K562 (cell line): Measurements from ENCODE around the gene CBX2. TPM values are rescaled to one million over a fixed set of nuclear protein-coding genes. Genes with fewer than 3 reads are reported as not detected.
A peak's percentile ranks its signal among the peaks of the same experiment; 100 is the strongest.

Experiments used
- BCOR ChIP-seq: fragments of 450-650 bp; IDR thresholded peaks from 2 replicates; pipeline ENCODE4 v1.6.1; 2016
- CBX5 ChIP-seq: IDR thresholded peaks from 2 replicates; pipeline ENCODE4 v1.6.1; 2014; ENCODE audit warnings: low read depth, borderline replicate concordance
- ELF2 ChIP-seq: fragments of 250-450 bp; sonication (Bioruptor Pico); IDR thresholded peaks from 2 replicates; pipeline ENCODE4 v1.5.0; 2021; ENCODE audit warnings: mild to moderate bottlenecking
- GTF2A2 ChIP-seq: IDR thresholded peaks from 2 replicates; pipeline ENCODE4 v1.6.1; 2016; ENCODE audit warnings: mild to moderate bottlenecking, missing genetic modification characterization, missing compliant biosample characterization
- MEIS2 ChIP-seq: fragments of 450-650 bp; IDR thresholded peaks from 2 replicates; pipeline ENCODE4 v1.6.1; 2014; ENCODE audit warnings: mild to moderate bottlenecking; ENCODE audit not compliant: partially characterized antibody
- POLR2G ChIP-seq: fragments of 200-400 bp; formaldehyde crosslinking; IDR thresholded peaks from 2 replicates; pipeline ENCODE4 v1.6.1; 2017; ENCODE audit warnings: low read depth, mild to moderate bottlenecking, antibody characterized with exemption, low read length, moderate library complexity
- PTTG1 ChIP-seq: fragments of 450-650 bp; IDR thresholded peaks from 2 replicates; pipeline ENCODE4 v1.6.1; 2016; ENCODE audit warnings: low read depth, mild to moderate bottlenecking, missing genetic modification characterization, missing compliant biosample characterization
- RBBP5 ChIP-seq: fragments of 200-600 bp; sonication (generic); IDR thresholded peaks from 2 replicates; pipeline ENCODE4 v1.6.1; 2012; ENCODE audit warnings: borderline replicate concordance, mild to moderate bottlenecking, low read length, control low read depth, inconsistent platforms; ENCODE audit not compliant: insufficient read depth, poor library complexity, severe bottlenecking
- RCOR1 ChIP-seq, 2 experiments: IDR thresholded peaks; 2 replicates each; pipeline ENCODE4 v1.6.1; 2012; ENCODE audit warnings: low read depth in 2 of 2, low read length in 2 of 2, borderline replicate concordance in 1 of 2, improper control_type of control experiment in 1 of 2
- SP1 ChIP-seq: sonication (generic); formaldehyde crosslinking; IDR thresholded peaks from 2 replicates; pipeline ENCODE4 v1.8.1; 2022; ENCODE audit warnings: mild to moderate bottlenecking, missing genetic modification reagents
- XRCC5 ChIP-seq: fragments of 200-400 bp; formaldehyde crosslinking; IDR thresholded peaks from 2 replicates; pipeline ENCODE4 v1.6.1; 2017; ENCODE audit warnings: low read depth, mild to moderate bottlenecking, low read length
- ZC3H4 ChIP-seq: sonication (generic); formaldehyde crosslinking; IDR thresholded peaks from 2 replicates; pipeline ENCODE4 v1.9.0; 2021; ENCODE audit warnings: missing genetic modification reagents, borderline replicate concordance
- ZNF408 ChIP-seq: fragments of 250-450 bp; sonication (Bioruptor Pico); IDR thresholded peaks from 2 replicates; pipeline ENCODE4 v1.4.0; 2020; ENCODE audit warnings: low read depth, mild to moderate bottlenecking, moderate library complexity
- polyA plus RNA-seq, 8 experiments: library from polyadenylated mRNA; depleted of rRNA in 4 of 8; stranded (reverse) in 5 of 8; unstranded in 3 of 8; fragments of >200 nt; fragmentation: Nextera tagmentation in 2 of 8; fragmentation: Illumina TruSeq in 1 of 8; extraction: Ambion mirVana in 2 of 8; extraction: Trizol in 1 of 8; gene quantifications; 2 replicates each; pipeline versions ENCODE4 v1.2.1 to v1.2.3, GENCODE V29; 2011 to 2014; ENCODE audit warnings: inconsistent platforms in 1 of 8, missing spikeins in 1 of 8
- total RNA-seq, 7 experiments: library from RNA; depleted of rRNA in 6 of 7; stranded (reverse); fragments of >200 nt in 6 of 7; fragmentation: Illumina TruSeq in 2 of 7; extraction: Trizol in 2 of 7; gene quantifications; 2 replicates each; pipeline versions ENCODE4 v1.2.1 to v1.2.3, GENCODE V29; 2011 to 2021; ENCODE audit warnings: low replicate concordance in 1 of 7
- TF ChIP-seq, protein P1 (sequence below), 2 experiments: IDR thresholded peaks; 2 replicates each; pipeline ENCODE4 v1.6.1; 2011; ENCODE audit warnings: borderline replicate concordance in 1 of 2, control low read depth in 1 of 2, low read depth in 1 of 2, low read length in 1 of 2, mild to moderate bottlenecking in 1 of 2, mixed read lengths in 1 of 2, moderate library complexity in 1 of 2; ENCODE audit not compliant: insufficient read depth in 1 of 2, insufficient read length in 1 of 2, poor library complexity in 1 of 2, severe bottlenecking in 1 of 2; ENCODE audit errors: extremely low read depth in 1 of 2
- TF ChIP-seq, protein P2 (sequence below): sonication (generic); formaldehyde crosslinking; IDR thresholded peaks from 2 replicates; pipeline ENCODE4 v1.8.0; 2023; ENCODE audit warnings: mild to moderate bottlenecking, missing genetic modification reagents
- TF ChIP-seq, protein P3 (sequence below): sonication (generic); formaldehyde crosslinking; IDR thresholded peaks from 2 replicates; pipeline ENCODE4 v1.8.1; 2023; ENCODE audit warnings: mild to moderate bottlenecking, missing genetic modification reagents, moderate library complexity
- TF ChIP-seq, protein P4 (sequence below): fragments of 450-650 bp; formaldehyde crosslinking; IDR thresholded peaks from 2 replicates; pipeline ENCODE4 v1.4.0; 2020; ENCODE audit warnings: mild to moderate bottlenecking, moderate library complexity

Gene CBX2
- total and polyA plus RNA-seq, 9 of the 15 experiments (the other 6 are each of a cell fraction or from before 2014, with no cell fraction given), result 0.66 to 26.9 (median 13.9) TPM

DNA sequence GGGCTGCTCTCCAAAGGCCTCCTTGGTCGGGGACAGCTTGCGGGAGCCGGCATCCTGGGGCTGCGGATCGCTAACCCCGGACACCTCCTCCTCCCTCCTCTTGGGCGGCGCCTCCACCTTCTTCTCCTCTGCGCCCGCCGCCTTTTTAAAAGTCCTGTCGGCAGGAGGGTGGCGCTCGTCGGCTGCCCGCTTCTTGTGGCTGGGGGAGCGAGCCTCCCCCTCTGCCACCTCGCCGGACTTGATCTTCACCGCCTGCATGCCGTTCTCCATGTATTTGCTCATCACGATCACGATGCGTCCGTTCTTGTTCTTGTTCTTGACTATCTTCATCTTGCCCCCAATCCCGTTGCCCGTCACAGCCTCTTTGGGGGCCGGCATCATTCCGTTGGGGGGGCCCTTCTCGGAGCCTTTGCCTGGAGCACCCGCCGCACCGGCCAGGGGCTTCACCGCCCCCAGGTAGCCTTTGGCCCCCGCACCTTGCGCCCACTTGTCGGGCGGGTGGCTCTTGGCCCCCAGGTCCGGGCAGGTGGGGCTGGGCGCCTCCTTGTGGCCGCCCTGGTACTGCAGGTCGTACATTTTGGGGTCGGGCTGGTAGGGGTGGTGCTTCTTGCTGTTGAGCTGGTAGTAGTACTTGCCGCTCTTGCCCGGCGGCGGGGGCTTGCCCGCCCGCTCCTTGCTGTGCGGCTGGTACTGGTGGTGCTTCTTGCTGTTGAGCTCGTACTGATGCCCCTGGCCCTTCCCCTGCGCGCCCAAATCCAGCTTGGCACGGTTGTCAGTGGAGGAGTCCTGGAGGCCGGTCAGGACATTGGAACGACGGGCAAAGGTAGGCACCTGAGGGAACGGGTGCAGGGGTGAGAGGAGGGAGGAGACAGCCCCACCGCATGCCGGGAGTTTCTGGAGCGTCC lies 56.9 kb downstream of the CBX2 start (continued):
- TF ChIP-seq, protein P1, sequence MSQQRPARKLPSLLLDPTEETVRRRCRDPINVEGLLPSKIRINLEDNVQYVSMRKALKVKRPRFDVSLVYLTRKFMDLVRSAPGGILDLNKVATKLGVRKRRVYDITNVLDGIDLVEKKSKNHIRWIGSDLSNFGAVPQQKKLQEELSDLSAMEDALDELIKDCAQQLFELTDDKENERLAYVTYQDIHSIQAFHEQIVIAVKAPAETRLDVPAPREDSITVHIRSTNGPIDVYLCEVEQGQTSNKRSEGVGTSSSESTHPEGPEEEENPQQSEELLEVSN (IDR thresholded peaks at IDR 0.05; ENCODE audit: borderline replicate concordance in 1 of 2, extremely low read depth in 1 of 2, insufficient read depth in 1 of 2, insufficient read length in 1 of 2, low read depth in 1 of 2, low read length in 1 of 2, poor library complexity in 1 of 2, severe bottlenecking in 1 of 2), result no peak
- TF ChIP-seq, protein P2, sequence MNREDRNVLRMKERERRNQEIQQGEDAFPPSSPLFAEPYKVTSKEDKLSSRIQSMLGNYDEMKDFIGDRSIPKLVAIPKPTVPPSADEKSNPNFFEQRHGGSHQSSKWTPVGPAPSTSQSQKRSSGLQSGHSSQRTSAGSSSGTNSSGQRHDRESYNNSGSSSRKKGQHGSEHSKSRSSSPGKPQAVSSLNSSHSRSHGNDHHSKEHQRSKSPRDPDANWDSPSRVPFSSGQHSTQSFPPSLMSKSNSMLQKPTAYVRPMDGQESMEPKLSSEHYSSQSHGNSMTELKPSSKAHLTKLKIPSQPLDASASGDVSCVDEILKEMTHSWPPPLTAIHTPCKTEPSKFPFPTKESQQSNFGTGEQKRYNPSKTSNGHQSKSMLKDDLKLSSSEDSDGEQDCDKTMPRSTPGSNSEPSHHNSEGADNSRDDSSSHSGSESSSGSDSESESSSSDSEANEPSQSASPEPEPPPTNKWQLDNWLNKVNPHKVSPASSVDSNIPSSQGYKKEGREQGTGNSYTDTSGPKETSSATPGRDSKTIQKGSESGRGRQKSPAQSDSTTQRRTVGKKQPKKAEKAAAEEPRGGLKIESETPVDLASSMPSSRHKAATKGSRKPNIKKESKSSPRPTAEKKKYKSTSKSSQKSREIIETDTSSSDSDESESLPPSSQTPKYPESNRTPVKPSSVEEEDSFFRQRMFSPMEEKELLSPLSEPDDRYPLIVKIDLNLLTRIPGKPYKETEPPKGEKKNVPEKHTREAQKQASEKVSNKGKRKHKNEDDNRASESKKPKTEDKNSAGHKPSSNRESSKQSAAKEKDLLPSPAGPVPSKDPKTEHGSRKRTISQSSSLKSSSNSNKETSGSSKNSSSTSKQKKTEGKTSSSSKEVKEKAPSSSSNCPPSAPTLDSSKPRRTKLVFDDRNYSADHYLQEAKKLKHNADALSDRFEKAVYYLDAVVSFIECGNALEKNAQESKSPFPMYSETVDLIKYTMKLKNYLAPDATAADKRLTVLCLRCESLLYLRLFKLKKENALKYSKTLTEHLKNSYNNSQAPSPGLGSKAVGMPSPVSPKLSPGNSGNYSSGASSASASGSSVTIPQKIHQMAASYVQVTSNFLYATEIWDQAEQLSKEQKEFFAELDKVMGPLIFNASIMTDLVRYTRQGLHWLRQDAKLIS (CRISPR knock-in tag), result no peak
- TF ChIP-seq SP1 (peak; percentile 61), MEIS2 (no peak), XRCC5 (0 out of 2 replicates have a peak, but pooled peaks have one; percentile 65), RCOR1 (IDR thresholded peaks at IDR 0.05; ENCODE audit: borderline replicate concordance in 1 of 2, low read depth in 2 of 2, low read length in 2 of 2) (0 out of 4 replicates have a peak, but pooled peaks of 1 of the 2 experiments have one; percentile 17), RBBP5 (no peak), PTTG1 (tag) (no peak), POLR2G (peak; percentile 85), GTF2A2 (no peak), ZNF408 (no peak), ZC3H4 (CRISPR knock-in tag) (peak; percentile 71; the same call in 1 of the 2 replicates), ELF2 (no peak), CBX5 (no peak), BCOR (peak; percentile 38; the same call in 1 of the 2 replicates)
- TF ChIP-seq, protein P3, sequence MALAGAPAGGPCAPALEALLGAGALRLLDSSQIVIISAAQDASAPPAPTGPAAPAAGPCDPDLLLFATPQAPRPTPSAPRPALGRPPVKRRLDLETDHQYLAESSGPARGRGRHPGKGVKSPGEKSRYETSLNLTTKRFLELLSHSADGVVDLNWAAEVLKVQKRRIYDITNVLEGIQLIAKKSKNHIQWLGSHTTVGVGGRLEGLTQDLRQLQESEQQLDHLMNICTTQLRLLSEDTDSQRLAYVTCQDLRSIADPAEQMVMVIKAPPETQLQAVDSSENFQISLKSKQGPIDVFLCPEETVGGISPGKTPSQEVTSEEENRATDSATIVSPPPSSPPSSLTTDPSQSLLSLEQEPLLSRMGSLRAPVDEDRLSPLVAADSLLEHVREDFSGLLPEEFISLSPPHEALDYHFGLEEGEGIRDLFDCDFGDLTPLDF, result peak; percentile 32; the same call in 1 of the 2 replicates
- TF ChIP-seq, protein P4, sequence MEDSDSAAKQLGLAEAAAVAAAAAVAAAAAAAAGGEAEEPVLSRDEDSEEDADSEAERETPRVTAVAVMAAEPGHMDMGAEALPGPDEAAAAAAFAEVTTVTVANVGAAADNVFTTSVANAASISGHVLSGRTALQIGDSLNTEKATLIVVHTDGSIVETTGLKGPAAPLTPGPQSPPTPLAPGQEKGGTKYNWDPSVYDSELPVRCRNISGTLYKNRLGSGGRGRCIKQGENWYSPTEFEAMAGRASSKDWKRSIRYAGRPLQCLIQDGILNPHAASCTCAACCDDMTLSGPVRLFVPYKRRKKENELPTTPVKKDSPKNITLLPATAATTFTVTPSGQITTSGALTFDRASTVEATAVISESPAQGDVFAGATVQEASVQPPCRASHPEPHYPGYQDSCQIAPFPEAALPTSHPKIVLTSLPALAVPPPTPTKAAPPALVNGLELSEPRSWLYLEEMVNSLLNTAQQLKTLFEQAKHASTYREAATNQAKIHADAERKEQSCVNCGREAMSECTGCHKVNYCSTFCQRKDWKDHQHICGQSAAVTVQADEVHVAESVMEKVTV, result peak; percentile 57
